Testis (tissue), 3 donors: ENCODE measurements around the gene SPTLC3. TPM values are rescaled to one million over a fixed set of nuclear protein-coding genes. Genes with fewer than 3 reads are reported as not detected.

ENCODE experiments used
- DNase-seq: peaks from one replicate; pipeline ENCODE4 v3.0.0-alpha.2; 2019
- H3K27ac ChIP-seq, 2 donors: fragments of 200-600 bp; sonication (generic); one replicate each; pipeline ENCODE4 v1.5.1; 2019
- H3K27me3 ChIP-seq: fragments of 200-600 bp; sonication (generic); one replicate; pipeline ENCODE4 v1.5.1; 2019
- H3K36me3 ChIP-seq: fragments of 200-600 bp; sonication (generic); one replicate; pipeline ENCODE4 v1.5.1; 2017; ENCODE audit warnings: low read depth; ENCODE audit errors: missing control alignments
- H3K4me1 ChIP-seq: fragments of 200-600 bp; sonication (generic); one replicate; pipeline ENCODE4 v1.5.1; 2019
- H3K4me3 ChIP-seq, 2 donors: fragments of 200-600 bp; sonication (generic); one replicate each; pipeline ENCODE4 v1.5.1; 2017 to 2019
- H3K9me3 ChIP-seq: fragments of 200-600 bp; sonication (generic); one replicate; pipeline ENCODE4 v1.5.1; 2017
- POLR2A ChIP-seq: fragments of 450-650 bp; IDR thresholded peaks from one replicate; pipeline ENCODE4 v1.6.1; 2017; ENCODE audit warnings: antibody characterized with exemption, mild to moderate bottlenecking, moderate library complexity
- WGBS, 2 donors: methylation state at CpG; one replicate each; pipeline ENCODE4 v1.1.5; 2018; 5-methylcytosine and 5-hydroxymethylcytosine counted together
- intact Hi-C: fragments of 100-400 bp; cut with DNase I; formaldehyde crosslinking; loops from one replicate; pipeline ENCODE4 v1.15.1; 2023; ENCODE audit warnings: low total_unique reads
- polyA plus RNA-seq: library from polyadenylated mRNA; stranded (reverse); fragments of 350-450 nt; fragmentation: Illumina TruSeq; extraction: RNeasy Lipid Tissue Mini Kit (QIAGEN cat#74804); gene quantifications from one replicate; pipeline ENCODE4 v1.2.3, GENCODE V29; 2014; ENCODE audit warnings: low read depth, low replicate concordance; ENCODE audit not compliant: insufficient read depth
- total RNA-seq, 2 donors: library from RNA; depleted of rRNA; stranded (reverse); fragments of >200 nt; gene quantifications; one replicate each; pipeline ENCODE4 v1.2.3, GENCODE V29; 2016
- TF ChIP-seq, protein P1 (sequence below), 3 experiments: fragments of 450-650 bp in 2 of 3; fragments of 200-600 bp in 1 of 3; sonication (generic) in 1 of 3; IDR thresholded peaks; one replicate each; pipeline ENCODE4 v1.5.1; 2016 to 2019; ENCODE audit warnings: antibody characterized with exemption in 3 of 3, mild to moderate bottlenecking in 2 of 3, moderate library complexity in 1 of 3

The SPTLC3 gene
- total and polyA plus RNA-seq, 3 donors from 2014 or later, result 9.8 to 22.6 (median 11.3) TPM

DNA sequence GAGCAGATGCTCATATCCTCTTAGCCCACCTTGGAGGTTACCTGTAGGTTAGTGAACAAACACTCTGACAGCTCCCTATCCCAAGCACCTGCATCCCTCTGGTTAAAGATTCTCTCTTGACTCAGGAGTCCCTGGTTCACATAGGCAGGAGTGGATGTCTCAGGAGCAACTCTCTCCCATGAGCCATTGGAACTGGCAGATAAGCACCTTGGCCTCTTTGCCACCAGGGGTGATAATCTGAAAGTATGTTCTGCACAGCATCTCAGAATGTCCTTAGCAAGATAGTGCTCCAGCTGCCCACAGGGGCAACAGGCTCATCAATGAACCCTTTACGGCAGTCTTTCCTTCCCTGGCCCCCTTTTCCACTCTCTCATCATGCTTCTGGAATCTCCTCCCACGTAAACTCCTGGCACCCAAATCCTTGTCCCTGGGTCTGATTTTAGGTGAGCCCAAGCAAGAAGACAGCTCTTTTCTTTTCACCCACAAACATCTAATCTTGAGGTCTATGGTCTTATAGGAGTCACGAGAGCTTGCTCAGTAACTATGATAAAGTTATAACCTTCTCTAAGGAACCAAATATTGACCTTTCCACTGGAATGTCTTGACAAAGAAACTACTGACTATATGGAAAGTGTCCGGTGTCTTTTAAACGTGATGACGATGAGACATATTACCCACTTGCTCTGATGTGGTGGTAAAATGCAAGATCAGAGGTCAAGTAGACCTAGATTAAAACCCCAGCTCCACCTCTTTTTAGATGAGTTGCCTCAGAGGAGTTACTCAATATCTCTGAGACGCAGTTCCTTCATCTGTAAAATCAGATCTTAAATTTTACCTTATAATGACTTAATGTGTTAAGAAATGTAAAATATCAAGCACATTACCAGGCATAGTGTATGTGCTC is 172.5 kb downstream of the SPTLC3 start:
- Histone ChIP-seq H3K4me1 (no peaks in the 10 kb centered on the region), H3K27ac (no peak overlapping the region), H3K4me3 (no peak overlapping the region), H3K36me3 (no peaks in the 10 kb centered on the region), H3K9me3 (no peaks in the 10 kb centered on the region), H3K27me3 (no peaks in the 10 kb centered on the region)
- TF ChIP-seq, protein P1, sequence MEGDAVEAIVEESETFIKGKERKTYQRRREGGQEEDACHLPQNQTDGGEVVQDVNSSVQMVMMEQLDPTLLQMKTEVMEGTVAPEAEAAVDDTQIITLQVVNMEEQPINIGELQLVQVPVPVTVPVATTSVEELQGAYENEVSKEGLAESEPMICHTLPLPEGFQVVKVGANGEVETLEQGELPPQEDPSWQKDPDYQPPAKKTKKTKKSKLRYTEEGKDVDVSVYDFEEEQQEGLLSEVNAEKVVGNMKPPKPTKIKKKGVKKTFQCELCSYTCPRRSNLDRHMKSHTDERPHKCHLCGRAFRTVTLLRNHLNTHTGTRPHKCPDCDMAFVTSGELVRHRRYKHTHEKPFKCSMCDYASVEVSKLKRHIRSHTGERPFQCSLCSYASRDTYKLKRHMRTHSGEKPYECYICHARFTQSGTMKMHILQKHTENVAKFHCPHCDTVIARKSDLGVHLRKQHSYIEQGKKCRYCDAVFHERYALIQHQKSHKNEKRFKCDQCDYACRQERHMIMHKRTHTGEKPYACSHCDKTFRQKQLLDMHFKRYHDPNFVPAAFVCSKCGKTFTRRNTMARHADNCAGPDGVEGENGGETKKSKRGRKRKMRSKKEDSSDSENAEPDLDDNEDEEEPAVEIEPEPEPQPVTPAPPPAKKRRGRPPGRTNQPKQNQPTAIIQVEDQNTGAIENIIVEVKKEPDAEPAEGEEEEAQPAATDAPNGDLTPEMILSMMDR (IDR thresholded peaks at IDR 0.05), result no peak
- TF ChIP-seq POLR2A, result no peak
- intact Hi-C loops, result no loop called here
- no peak for DNase-seq
- 75 to 77% methylated on average over 7 of the region's 7 CpGs for WGBS, 2 donors

- no peaks in the 10 kb centered on the region for H3K4me1 ChIP-seq
- H3K27me3 ChIP-seq, result no peaks in the 10 kb centered on the region
- no peak for DNase-seq
- H3K9me3 ChIP-seq, result no peaks in the 10 kb centered on the region
- no peak overlapping the region for H3K27ac ChIP-seq
- TF ChIP-seq, protein P1 (IDR thresholded peaks at IDR 0.05), result no peak
- no peak for TF ChIP-seq POLR2A
- H3K4me3 ChIP-seq, result no peak overlapping the region
- 70 to 75% methylated on average over 1 of the region's 1 CpG for WGBS, 2 donors
- intact Hi-C loops, result no loop called here
- H3K36me3 ChIP-seq, result no peaks in the 10 kb centered on the region
Measured at GRCh38 chr20:13183005-13183404, 174.2 kb downstream of the SPTLC3 start.

DNA sequence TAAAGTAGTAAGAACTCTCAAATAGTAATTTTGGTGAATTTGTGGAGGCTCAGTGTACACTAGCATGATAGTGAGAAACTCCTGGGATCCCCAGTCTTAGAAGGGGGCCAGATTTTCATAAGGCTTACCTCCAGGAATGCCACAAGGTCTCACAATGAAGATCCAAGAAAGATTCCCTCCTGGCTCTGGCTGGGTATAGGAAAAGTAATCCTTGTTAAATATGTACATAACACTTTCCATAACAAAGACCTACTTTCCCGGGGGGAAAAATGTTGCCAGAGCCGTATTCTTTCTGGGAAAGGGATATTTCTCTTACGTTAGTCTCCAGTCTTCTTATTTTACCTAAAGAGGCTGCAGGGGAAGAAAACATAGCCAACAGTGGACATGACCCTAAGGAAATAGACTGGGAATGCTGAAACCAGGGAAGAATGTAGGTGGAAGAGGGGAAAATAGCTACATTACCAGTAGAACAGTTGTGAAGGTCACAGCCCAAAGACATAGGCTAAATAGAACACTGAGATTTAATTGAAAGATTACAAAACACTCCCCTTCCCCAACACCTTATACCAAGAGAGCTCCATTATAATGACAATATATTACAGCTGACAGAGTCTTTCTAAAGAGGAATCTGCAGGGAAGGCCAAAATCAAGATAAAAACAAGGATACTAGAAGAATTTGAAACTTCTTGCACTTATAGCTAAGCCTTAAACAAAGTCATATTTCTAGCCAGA is 177.4 kb downstream of the SPTLC3 start:
- Histone ChIP-seq H3K4me1 (no peaks in the 10 kb centered on the region), H3K9me3 (no peaks in the 10 kb centered on the region), H3K4me3 (no peak overlapping the region), H3K27me3 (no peaks in the 10 kb centered on the region), H3K27ac (no peak overlapping the region), H3K36me3 (no peaks in the 10 kb centered on the region)
- 56 to 70% methylated on average over 3 of the region's 3 CpGs for WGBS, 2 donors
- no peak for DNase-seq
- no peak for TF ChIP-seq POLR2A
- TF ChIP-seq, protein P1 (IDR thresholded peaks at IDR 0.05), result no peak
- intact Hi-C loops, result no loop called here

DNA sequence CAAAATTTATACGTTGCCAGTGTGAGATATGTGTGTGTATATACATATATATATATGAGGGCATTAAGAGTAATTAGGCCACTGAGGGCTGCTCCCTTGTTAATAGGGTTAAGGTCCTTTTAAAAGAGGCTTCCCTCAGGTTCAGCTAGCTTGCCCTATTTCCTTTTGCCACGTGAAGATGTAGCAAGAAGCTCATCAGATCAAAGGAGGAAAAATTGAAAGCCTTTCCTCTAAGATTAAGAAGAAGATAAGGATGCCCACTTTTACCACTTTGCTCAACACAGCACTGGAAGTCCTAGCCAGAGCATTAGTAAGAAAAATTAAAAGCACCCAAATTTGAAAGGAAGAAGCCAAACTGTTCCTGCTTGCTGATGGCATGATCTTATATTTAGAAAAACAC is 179.1 kb downstream of the SPTLC3 start:
- WGBS, 2 donors, result 60 to 64% methylated on average over 2 of the region's 2 CpGs
- intact Hi-C loops, result no loop called here
- no peak for DNase-seq

More for the DNA sequence above, 179.1 kb downstream of the SPTLC3 start:
- Histone ChIP-seq H3K9me3 (no peaks in the 10 kb centered on the region), H3K36me3 (no peaks in the 10 kb centered on the region), H3K27ac (no peak overlapping the region), H3K4me1 (no peaks in the 10 kb centered on the region), H3K4me3 (no peak overlapping the region), H3K27me3 (no peaks in the 10 kb centered on the region)
- no peak for TF ChIP-seq POLR2A
- TF ChIP-seq, protein P1 (IDR thresholded peaks at IDR 0.05), result no peak
